SKM-1 (cell line): ENCODE measurements around the gene KCTD16.
A peak's percentile ranks its signal among the peaks of the same experiment; 100 is the strongest.

Source experiments
- DNase-seq: peaks from one replicate; lab custom pipeline; 2025; ENCODE audit not compliant: unreplicated experiment; lab: John Stamatoyannopoulos, UW

KCTD16 gene

GRCh38 chr5:144170276-144171024 lies at the start of gene KCTD16, which contains the start of gene YIPF5:
Gene KCTD16, plus strand, starts transcription at chr5:144170873.
Gene YIPF5, minus strand, starts transcription at chr5:144170659. Its CDS starts 704 bp downstream, at chr5:144169955.
- peak; percentile 93 for DNase-seq

- no peak for DNase-seq
Measured at GRCh38 chr5:144121577-144121976, 49.1 kb upstream of the KCTD16 start.

- no peak for DNase-seq
Measured at GRCh38 chr5:144122081-144122480, 48.6 kb upstream of the KCTD16 start.

GRCh38 chr5:144122641-144123040 lies 48.0 kb upstream of the KCTD16 start:
- DNase-seq, result no peak

DNA sequence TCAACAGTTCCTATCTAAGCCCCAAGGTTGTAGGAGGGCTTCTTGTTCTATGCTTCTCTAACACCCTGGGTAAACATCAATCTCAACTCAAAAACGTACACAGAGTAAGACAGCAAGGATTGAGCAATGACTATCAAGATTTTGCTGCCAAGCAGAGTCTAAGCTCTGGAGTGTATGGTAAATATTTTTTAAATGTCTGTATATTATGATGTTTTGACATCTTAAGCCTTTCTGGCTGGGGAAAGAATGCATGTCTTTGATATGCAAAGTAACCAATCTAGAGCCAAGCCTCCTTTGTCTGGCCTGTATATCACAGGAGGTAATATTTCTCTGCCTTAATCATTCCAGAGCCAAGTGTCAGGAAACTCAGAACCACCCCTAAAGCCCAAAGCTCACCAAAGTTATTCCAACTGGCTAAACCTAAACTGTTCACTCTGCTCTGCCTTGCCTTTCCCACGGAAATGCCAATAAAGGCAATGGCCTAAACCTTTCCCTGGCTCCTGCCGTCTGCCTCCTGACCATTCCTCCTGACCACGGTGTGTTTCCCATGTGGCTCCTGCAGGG lies 45.4 kb upstream of the KCTD16 start:
- DNase-seq, result no peak

DNA sequence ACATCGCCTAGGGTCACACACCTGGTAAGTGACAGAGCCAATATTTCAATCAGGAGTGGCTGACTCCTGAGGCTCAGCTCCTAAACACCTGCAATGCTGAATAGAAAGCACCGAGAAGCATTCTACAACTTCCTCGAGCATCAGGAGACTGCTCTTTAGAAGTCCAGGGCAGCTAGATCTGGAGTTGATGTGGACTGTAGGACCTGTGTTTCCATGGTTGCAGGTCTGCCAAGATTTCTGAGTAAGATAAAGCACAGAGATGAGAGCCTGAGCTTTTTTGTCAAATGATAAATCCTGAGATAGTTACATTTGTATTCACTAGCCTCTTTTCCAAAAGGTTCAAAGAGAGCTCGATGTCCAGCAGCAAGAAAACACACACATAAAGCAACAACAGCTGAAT lies 44.0 kb upstream of the KCTD16 start:
- no peak for DNase-seq

DNA sequence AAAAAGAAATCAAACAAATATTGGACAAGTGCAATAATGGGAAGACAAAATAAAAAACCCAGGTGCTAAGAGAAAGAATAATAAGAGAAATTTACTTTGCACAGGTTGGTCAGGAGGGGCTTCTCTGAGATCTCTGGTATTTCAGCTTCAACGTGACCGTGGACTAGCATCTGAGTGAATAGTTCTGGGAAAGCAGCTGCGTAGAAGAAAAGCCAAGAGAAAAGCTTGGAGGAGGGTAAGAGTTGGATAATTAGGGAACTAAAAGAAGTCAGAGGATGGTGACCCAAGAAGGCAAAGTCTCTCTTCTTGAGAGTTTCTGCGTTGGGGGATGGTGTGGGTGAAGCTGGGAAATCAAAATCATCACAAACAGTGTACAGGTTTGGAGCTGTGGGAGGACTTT lies 41.8 kb upstream of the KCTD16 start:
- no peak for DNase-seq

- no peak for DNase-seq
Measured at GRCh38 chr5:144130306-144130705, 40.4 kb upstream of the KCTD16 start.

DNA sequence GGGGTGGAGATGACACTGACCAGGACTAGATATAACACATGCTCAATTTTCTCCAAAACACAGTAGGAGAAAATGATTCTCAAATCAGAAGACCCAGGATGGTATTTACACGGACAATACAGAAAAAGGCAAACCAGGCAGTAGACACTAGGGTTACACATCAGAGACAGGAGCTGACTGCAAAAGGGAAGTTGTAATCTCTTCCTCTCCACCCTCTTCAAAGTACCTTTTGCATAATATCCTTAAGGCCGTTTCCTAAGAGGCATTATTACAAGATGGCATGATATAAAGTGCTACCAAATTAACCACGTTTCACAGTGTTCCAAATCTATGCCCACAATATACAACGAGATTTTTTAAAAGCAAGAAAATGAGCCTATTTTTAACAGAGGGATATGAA lies 39.4 kb upstream of the KCTD16 start:
- DNase-seq, result peak; percentile 81

DNA sequence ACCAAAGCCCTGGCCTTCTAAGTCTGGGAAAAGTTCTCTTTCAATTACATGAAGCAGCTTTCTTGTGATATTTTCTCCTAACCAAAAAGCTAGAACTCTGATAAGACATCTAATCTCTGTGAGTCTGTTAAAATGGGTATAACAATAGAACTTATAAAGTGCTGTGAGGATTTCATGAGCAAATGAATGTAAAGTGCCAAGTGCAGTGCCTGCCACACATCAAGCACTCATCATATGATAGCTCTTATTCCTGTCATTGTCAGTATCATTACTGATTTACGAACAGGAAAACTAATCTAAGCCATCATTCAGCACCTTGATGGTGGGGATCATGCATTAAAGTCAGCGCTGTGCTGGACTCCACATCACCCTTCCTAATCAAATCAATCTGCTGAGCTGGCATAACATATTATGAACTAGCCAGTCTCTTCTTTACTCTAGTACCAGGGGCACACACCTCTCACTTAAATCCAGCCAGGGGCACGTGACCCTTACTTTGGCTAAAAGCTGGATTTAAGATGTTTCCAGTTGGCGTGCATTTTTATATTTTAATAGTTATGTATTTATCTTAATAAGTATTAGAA lies 37.5 kb upstream of the KCTD16 start:
- no peak for DNase-seq

- DNase-seq, result no peak
Measured at GRCh38 chr5:144134194-144134826, 36.4 kb upstream of the KCTD16 start.

GRCh38 chr5:144135113-144135762 lies 35.4 kb upstream of the KCTD16 start:
- DNase-seq, result no peak

DNA sequence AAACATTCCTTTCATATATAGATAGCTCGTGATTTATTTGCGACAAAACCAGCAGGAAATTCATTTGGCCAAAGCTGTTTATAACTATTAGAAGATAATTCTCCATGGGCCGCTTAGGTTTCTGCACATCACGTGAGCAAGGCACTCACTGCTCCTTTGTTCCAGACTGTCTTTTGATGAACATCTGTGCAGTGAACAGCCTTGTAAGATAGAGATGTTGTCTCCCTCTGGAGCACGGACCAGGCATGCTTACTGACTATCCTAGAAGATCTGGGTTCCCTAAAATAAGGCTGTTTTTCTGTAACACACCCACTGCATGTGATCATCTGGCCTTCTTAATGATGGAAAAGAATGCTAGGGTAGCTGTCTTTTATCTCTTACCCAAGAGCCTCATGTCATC lies 31.1 kb upstream of the KCTD16 start:
- DNase-seq, result no peak

DNA sequence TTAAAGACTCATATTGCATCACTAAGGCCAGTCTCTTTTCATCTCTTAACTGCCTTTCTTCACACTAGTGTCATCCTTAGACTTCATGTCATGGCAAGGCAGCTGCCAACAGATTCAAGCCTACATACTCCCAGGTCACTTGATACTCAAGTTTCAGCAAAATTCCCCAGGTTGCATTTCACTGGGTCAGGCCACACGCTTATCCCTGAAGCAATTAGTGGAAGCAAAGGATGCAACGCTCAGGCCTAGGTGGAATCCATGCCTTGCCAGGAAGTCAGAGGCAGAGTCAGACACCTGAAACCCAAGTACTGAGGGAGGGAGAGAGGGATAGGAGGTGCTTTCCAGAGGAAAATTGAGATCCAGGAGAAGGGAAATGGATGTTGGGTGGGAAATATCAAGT lies 29.1 kb upstream of the KCTD16 start:
- no peak for DNase-seq

DNA sequence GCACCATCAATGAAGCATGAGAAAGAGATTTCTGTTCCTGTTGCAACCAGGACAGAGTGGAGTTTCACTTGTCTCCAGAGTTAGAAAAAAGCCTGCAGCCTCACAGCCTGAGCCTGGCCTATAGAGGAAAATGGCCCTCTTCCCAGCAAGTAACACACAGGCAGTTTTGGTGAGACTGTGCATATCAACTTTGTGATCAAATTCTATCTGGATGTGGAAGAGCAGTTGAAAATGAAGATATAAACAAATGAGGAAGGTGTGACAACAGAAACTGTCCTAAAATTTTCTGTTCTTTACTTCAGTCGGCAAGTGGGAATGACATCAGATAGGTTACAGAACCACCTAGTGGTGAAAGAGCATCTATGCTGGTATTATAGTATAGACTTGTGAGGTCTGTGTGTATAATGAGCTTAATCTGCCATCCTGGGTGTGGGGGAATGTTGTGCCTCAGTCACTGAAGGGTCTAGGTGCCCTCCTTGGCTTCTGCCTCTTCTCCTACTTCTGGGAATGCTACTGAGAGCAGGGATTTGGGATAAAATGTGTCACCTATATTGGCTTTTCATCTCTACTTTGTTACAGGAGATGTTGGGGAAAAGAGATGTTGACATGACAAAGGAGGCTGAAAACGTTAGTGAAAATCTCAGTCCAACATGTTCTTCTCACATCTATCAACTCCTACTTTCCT lies 28.4 kb upstream of the KCTD16 start:
- peak; percentile 22 for DNase-seq

- DNase-seq, result peak; percentile 12
Measured at GRCh38 chr5:144142824-144143162, 27.9 kb upstream of the KCTD16 start.

DNA sequence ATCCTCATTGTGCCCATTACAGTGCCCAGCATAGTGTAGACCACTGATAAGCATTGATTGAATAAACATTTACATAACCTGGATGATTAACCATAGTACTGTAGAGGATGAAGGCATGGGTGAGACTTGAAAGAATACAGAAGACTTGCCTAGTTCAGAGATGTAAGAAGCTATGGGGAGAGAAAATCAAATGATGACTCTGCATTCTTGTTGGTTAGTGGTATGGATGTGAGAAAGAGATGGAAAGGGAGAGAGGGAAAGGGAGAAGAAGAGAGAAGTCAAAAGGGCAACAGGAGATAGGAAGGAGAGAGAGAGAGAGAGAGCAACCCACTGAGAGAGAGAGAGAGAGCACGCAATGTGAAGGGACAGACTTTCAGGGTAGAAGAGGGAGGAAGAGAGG lies 27.0 kb upstream of the KCTD16 start:
- DNase-seq, result no peak

DNA sequence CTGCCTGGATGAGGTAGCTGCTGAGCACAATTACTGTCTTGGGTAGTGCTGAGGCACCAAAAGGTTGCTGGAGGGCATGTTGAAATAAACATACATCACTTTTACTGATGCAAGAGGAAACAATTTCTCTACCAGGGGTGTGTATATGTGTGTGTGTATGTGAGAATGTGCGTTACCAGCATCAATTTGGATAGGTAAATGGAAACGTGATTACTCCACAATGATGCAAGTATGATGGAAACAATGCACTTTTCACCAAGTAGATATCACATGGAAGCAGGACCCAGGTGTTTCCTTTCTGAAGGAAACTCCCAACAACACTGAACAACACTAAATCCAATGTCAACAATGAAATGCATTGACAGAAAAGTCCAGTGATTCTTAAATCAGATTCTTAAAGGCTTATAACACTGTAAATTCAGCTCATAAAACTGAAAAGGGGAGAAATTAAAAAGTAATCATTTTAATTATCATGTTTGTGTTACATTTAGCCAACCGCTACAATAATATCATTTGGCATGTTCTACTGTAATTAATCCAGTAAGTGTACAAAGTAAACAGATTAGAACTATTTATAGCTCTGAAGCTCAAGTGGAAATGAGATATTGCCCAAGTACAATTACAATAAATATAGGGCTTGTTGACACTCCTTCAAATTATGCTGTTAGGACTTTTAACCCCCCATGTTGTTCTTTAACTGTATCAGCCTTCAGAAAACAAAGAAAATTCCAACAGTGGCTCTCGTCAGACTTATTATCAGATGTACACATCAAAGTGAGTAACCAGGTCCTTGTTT lies 25.5 kb upstream of the KCTD16 start:
- no peak for DNase-seq

GRCh38 chr5:144151026-144151425 lies 19.6 kb upstream of the KCTD16 start:
- DNase-seq, result no peak

DNA sequence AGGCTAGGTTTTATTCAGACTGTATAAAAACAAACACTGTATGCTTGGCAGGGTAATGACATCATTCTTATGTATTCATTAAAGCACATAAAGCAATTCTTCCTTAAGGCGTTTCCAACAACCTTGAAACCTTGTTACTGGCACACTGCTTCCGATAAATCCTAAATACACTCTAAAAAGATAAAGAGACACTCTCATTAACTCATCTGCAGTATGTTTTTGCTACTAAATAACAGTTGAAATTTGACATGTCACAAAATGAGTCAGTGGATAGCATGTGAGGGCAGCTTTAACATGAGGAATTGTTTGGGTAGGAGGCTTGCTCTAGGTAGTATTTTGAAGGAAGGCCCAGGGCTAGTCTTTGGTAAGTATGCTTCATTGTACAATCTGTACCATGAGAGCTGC lies 13.9 kb upstream of the KCTD16 start:
- no peak for DNase-seq
